GM12801 (cell line): Measurements from ENCODE around the gene STK32B.

ENCODE experiments used
- TF ChIP-seq, protein P1 (sequence below): IDR thresholded peaks from one replicate; pipeline ENCODE4 v1.5.1; 2011; ENCODE audit warnings: control low read depth; ENCODE audit not compliant: insufficient read length; ENCODE audit errors: extremely low read depth

Gene STK32B

DNA sequence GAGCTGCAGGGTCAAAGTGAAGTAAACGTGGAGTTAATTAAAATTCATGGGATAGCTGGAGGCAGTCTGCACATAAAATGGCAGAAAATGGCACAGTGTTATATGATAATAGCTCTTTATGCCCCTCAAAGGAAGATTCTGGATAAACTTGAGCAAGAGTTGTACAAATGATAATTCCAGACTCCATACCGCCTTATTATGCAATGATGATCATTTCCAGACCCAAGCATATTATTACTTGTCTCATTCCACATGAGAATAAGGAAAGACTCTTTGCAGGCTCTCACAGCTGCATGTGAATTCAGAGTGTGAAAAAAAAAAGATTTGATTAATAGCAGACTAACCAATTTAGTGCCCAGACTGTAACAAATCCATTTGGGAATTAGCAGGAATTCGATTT, 105.4 kb downstream of the STK32B start:
- TF ChIP-seq, protein P1, sequence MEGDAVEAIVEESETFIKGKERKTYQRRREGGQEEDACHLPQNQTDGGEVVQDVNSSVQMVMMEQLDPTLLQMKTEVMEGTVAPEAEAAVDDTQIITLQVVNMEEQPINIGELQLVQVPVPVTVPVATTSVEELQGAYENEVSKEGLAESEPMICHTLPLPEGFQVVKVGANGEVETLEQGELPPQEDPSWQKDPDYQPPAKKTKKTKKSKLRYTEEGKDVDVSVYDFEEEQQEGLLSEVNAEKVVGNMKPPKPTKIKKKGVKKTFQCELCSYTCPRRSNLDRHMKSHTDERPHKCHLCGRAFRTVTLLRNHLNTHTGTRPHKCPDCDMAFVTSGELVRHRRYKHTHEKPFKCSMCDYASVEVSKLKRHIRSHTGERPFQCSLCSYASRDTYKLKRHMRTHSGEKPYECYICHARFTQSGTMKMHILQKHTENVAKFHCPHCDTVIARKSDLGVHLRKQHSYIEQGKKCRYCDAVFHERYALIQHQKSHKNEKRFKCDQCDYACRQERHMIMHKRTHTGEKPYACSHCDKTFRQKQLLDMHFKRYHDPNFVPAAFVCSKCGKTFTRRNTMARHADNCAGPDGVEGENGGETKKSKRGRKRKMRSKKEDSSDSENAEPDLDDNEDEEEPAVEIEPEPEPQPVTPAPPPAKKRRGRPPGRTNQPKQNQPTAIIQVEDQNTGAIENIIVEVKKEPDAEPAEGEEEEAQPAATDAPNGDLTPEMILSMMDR: no peak

DNA sequence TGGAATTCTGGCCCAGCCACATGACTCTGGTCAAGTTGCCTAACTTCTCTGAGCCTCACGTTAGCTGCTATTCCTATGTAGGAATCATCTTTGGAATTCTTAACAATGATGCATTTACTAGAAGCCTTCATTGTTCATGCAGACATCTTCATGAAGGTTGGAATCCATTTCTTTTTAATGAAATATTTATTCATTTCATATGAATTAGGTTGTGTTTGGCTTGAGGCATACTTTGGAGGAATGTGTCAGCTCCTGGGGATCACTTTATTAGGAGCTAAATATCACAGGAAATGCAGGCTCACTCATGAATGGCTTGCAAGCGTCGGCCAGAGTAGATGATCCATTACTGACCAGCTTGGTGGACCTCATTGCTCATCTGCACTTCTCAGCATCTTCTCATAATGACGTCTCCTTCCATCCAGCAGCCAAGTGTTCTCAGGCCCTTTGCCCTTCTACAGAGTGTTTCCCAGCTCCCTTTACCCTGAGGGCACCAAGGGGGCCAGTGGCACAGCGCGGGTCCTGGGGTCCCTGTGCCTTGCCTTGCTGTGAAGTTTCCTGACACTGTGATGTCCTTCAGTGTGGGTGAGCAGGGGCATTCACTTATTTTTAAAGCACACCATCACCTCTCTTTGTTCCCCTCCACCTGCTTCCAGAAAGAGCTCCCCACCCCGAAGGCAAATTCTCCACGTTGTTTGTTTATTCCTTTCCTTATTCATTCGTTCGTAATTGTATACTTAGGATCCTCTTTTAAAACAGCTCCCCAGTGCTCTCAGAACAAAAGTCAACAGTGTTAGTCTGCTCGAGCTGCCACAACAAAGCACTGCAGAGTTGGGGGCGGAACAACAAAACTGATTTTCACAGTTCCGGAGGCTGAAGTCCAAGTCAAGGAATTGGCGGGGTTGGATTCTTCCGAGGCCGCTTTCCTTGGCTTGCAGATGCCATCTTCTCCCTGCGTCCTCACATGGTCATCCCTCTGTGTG, 106.8 kb downstream of the STK32B start:
- TF ChIP-seq, protein P1: no peak

DNA sequence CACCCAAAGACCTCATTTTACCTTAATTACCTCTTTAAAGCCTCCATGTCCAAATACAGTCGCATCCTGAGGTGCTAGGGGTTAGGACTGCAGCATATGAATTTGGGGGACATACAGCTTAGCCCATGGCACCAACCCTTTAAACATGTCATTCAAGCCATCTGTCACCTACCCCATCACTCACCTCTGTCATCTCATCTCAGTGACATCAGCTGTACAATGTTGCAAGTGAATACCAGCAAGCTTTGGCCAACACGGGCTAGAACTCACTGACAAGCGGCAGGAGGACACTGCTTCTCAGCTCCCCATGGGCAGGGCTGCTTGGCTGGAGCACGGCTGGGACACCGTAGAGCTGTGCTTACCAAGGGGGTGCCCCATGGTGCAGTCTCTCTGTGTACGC, 107.5 kb downstream of the STK32B start:
- TF ChIP-seq, protein P1: no peak

DNA sequence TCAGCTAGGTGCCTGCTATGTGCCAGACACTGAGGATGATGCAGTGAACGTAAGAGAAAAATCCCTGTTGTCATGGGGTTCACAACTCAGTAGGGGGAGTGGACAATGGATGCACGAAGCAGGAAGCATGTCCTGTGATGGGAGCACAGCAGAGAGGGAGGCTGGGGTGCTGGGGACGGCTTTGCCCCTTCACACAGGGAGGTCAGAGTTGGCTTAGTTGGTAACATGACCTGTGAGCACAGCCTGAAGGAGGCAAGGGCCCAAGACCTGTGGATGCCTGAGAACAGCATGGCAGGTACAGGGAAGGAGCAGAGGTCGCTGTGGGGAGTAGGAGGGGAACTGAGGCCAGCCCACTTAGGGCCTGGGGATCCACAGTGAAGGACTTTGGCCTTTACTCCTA, 109.4 kb downstream of the STK32B start:
- TF ChIP-seq, protein P1: no peak

DNA sequence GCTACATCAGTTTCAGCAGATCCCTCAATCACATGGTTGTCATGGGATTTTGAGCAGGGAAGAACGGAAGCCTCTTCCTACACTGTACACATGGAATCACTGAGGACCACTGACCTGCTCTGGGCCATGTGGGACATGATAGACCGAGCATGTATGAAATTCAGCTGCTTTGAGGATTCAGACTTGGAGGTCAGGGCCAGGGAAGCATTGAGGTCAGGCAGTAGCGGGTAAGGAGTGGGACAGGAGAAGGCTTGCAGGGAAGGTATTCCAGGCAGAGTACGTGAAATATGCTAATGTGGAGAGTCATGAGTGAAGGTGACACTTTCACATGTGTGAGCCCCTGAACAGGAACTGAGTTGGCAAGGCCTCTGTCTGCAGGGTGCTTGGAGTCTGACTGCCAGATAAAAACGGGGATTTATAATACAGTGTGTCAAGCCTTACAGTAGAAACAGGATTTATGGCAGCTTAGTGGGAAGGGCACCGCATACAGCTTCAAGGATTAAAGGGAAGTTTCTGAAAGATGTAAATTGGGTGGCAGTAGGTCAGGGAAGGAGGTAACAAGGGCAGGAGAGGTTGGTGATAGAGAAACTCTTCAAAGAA, 111.7 kb downstream of the STK32B start:
- TF ChIP-seq, protein P1: no peak

DNA sequence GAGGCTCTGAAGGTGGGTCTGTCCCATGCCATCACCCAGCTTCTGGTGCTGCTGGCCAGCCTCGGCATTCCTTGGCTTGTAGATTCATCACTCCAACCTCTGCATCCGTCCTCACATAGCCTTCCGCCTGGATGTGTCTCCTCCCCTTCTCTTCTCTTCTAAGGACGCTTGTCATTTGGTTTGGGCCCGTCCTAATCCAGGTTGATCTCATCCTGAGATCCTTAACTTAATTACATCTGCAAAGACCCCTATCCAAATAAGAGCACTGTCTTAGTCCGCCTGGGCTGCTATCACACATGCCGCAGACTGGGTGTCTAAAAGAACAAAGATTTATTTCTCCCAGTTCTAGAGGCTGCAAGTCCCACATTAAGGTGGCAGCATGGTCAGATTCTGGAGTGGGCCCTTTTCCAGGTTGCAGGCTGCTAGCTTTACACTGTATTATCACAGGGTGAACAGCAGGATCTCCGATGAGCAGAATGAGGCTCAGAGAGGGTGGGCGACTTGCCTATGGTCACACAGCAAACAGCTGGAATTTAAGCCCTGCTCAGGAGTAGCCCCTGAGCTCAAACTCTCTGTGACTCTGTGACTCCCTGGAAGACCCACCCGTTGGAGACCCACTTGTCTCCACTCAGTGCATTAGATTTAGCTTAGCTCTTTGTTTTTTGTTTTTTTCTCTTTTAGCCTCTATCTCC, 113.1 kb downstream of the STK32B start:
- TF ChIP-seq, protein P1: no peak
